Esophagus squamous epithelium (tissue), 5 donors: Measurements from ENCODE around the gene SPATA1. TPM values are rescaled to one million over a fixed set of nuclear protein-coding genes. Genes with fewer than 3 reads are reported as not detected.
A peak's percentile ranks its signal among the peaks of the same experiment; 100 is the strongest.

Source experiments
- DNase-seq: peaks from one replicate; lab custom pipeline; 2025; lab: John Stamatoyannopoulos, UW
- H3K27ac ChIP-seq, 4 donors: fragments of 200-600 bp; sonication (generic); one replicate each; pipeline ENCODE4 v1.5.1; 2016 to 2019; ENCODE audit warnings: mild to moderate bottlenecking in 1 of 4
- H3K27me3 ChIP-seq, 4 donors: fragments of 200-600 bp; sonication (generic); 1 replicate in 3 of 4; 2 replicates in 1 of 4; pipeline versions ENCODE4 v1.5.1 to v1.6.0; 2017 to 2021; ENCODE audit warnings: antibody characterized with exemption in 1 of 4
- H3K36me3 ChIP-seq, 3 donors: fragments of 200-600 bp; sonication (generic); one replicate each; pipeline ENCODE4 v1.5.1; 2016 to 2019
- H3K4me1 ChIP-seq, 3 donors: fragments of 200-600 bp; sonication (generic); one replicate each; pipeline ENCODE4 v1.5.1; 2017 to 2019
- H3K4me3 ChIP-seq, 4 donors: fragments of 200-600 bp; sonication (generic); 1 replicate in 3 of 4; 2 replicates in 1 of 4; pipeline ENCODE4 v1.5.1; 2016 to 2019; ENCODE audit warnings: mild to moderate bottlenecking in 2 of 4, moderate library complexity in 1 of 4
- H3K9me3 ChIP-seq, 3 donors: fragments of 200-600 bp; sonication (generic); one replicate each; pipeline ENCODE4 v1.5.1; 2016 to 2019
- POLR2A ChIP-seq, 4 donors: fragments of 450-650 bp; IDR thresholded peaks; one replicate each; pipeline ENCODE4 v1.6.1; 2017; ENCODE audit warnings: antibody characterized with exemption in 4 of 4, mild to moderate bottlenecking in 4 of 4, moderate library complexity in 3 of 4
- WGBS, 2 donors: methylation state at CpG; one replicate each; pipeline ENCODE4 v1.1.5; 2018; 5-methylcytosine and 5-hydroxymethylcytosine counted together
- intact Hi-C: fragments of 100-400 bp; cut with DNase I; formaldehyde crosslinking; loops from one replicate; pipeline ENCODE4 v1.15.0; 2022
- total RNA-seq, 4 donors: library from RNA; depleted of rRNA; stranded (reverse); fragments of >200 nt; gene quantifications; one replicate each; pipeline ENCODE4 v1.1.0, GENCODE V29; 2016
- TF ChIP-seq, protein P1 (sequence below), 6 experiments: fragments of 450-650 bp in 4 of 6; fragments of 200-600 bp in 2 of 6; sonication (generic) in 2 of 6; IDR thresholded peaks; one replicate each; pipeline ENCODE4 v1.5.1; 2016 to 2019; ENCODE audit warnings: antibody characterized with exemption in 6 of 6, mild to moderate bottlenecking in 4 of 6, moderate library complexity in 4 of 6
- donor health status: DM: yes; HTN: yes; CAD: no.

SPATA1 gene
- total RNA-seq, 4 donors from 2014 or later = 0.15 TPM; not detected in 3

DNA sequence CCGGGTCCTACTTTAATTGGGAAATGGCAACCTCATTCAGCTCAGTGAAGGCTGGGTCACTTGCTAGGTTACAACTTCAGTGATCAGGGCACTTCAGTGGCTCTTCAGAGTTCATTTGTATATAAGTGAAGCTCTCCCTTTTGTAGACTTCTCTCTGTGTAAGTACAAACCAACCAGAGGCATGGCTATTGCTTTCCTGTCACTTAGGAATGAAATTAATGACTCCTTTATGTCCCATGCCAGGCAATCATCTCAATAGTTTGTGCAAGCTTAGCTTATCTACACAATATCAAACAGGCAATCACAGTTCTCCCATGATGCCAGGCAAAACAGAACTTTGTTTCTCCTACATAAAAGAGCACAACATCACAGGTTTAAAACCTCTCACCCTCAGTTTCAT is 90.8 kb downstream of the SPATA1 start:
- intact Hi-C loops = no loop called here
- Histone ChIP-seq H3K4me3 (no peak overlapping the region), H3K9me3 (peaks cover 0 to 9% (median 0%) of the 10 kb centered on the region in 3 donors), H3K36me3 (no peaks in the 10 kb centered on the region), H3K27ac (no peak overlapping the region), H3K4me1 (peaks cover 0 to 3% (median 0%) of the 10 kb centered on the region in 3 donors), H3K27me3 (no peaks in the 10 kb centered on the region)
- no peak for DNase-seq
- TF ChIP-seq, protein P1, sequence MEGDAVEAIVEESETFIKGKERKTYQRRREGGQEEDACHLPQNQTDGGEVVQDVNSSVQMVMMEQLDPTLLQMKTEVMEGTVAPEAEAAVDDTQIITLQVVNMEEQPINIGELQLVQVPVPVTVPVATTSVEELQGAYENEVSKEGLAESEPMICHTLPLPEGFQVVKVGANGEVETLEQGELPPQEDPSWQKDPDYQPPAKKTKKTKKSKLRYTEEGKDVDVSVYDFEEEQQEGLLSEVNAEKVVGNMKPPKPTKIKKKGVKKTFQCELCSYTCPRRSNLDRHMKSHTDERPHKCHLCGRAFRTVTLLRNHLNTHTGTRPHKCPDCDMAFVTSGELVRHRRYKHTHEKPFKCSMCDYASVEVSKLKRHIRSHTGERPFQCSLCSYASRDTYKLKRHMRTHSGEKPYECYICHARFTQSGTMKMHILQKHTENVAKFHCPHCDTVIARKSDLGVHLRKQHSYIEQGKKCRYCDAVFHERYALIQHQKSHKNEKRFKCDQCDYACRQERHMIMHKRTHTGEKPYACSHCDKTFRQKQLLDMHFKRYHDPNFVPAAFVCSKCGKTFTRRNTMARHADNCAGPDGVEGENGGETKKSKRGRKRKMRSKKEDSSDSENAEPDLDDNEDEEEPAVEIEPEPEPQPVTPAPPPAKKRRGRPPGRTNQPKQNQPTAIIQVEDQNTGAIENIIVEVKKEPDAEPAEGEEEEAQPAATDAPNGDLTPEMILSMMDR (IDR thresholded peaks at IDR 0.05) = no peak
- TF ChIP-seq POLR2A (IDR thresholded peaks at IDR 0.05) = no peak
- 88 to 94% methylated on average over 1 of the region's 1 CpG for WGBS, 2 donors

DNA sequence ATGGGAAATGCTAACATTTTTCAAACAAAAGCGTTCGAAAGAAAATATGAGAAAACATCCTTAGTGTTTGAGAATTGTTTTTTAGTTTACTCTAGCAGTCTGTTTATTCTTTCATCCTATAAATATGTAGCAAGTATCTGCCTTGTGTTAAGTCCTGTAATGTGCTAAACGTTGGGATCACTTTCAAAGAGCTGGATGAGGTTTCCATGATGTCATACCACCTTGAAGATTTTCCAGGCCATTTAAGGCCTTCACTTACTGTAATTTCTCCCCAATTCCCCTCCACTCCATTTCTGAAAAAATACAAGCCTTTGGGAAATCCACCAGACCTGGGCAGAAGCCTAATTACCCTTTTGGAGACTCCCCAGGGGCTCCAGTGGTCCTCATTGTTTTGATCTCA is 92.2 kb downstream of the SPATA1 start:
- 71 to 78% methylated on average over 3 of the region's 3 CpGs for WGBS, 2 donors
- no peak overlapping the region for H3K4me3 ChIP-seq
- intact Hi-C loops = no loop called here
- H3K9me3 ChIP-seq = peaks cover 0 to 6% (median 0%) of the 10 kb centered on the region in 3 donors
- no peaks in the 10 kb centered on the region for H3K36me3 ChIP-seq
- no peaks in the 10 kb centered on the region for H3K27me3 ChIP-seq
- H3K4me1 ChIP-seq = peaks cover 0 to 3% (median 2%) of the 10 kb centered on the region in 3 donors
- H3K27ac ChIP-seq = no peak overlapping the region
- DNase-seq = no peak
- TF ChIP-seq POLR2A (IDR thresholded peaks at IDR 0.05) = no peak
- TF ChIP-seq, protein P1 (IDR thresholded peaks at IDR 0.05) = no peak

DNA sequence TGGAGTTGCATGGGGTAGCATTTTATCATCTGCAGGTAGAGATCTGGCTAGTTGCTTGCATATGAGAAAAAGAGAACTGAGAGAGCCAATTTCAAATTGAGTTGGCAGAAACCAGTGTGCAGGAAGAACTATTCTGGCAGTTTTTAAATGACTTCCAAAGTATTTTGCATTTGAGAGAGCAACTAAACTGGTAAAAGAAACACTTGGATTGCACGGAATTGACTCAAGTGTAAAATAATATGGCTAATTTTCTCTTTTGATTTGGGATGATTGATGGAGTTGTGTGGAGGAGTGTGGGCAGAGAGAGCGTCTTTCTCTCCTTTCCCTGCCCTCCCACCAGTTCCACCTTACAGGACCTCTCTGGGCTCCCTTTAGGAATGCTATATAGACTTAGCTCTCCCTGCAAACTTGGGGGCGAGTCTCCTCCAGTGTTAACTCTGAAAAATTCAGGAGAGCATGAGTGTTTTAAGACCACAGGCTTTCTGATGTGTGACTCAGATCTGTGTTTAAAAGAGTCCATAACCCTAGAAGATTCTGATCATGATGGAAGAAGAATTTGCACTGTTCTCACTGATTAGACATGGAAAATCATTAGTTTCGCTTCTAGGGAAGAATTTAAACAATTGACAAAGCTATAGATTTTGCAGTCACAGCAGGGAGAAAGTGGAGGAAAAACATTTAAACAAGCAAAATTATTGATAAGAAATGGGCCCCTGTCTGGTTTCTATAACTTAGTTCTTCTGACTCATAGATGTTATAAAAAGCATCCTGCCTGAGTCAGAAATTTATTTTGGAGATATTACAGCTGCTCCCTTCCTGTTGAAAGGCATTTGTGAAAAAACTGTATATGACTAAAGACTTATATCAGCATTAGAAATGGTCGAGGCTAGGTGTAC is 92.9 kb downstream of the SPATA1 start:
- H3K4me1 ChIP-seq = peaks cover 0 to 8% (median 3%) of the 10 kb centered on the region in 3 donors
- TF ChIP-seq, protein P1 (IDR thresholded peaks at IDR 0.05) = no peak
- TF ChIP-seq POLR2A (IDR thresholded peaks at IDR 0.05) = no peak
- H3K9me3 ChIP-seq = no peaks in the 10 kb centered on the region
- H3K36me3 ChIP-seq = no peaks in the 10 kb centered on the region
- no peaks in the 10 kb centered on the region for H3K27me3 ChIP-seq
- H3K4me3 ChIP-seq = no peak overlapping the region
- no peak for DNase-seq
- H3K27ac ChIP-seq = no peak overlapping the region
- intact Hi-C loops = no loop called here
- 37 to 57% methylated on average over 5 of the region's 5 CpGs for WGBS, 2 donors

DNA sequence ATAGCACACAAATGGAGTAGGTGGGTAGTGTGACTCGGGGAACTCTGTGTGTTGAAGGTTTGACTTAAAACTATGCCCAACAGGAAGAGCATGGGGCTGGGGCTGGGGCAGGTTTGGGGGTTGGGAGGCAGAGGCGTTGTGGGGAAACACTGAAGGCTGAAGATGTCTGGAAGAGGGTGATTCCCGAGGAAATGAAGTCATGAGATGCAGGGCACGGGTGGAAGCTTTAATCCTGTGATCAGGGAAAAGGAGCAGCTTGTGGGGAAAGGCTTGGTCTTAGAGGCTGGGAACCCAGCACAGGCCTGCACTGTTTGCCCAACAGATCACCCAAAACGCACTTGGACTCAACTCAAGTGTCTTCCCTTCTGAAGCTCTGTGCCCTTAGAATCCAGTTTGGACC is 94.6 kb downstream of the SPATA1 start:
- intact Hi-C loops = no loop called here
- WGBS, 2 donors = 80 to 88% methylated on average over 5 of the region's 5 CpGs
- no peak overlapping the region for H3K4me3 ChIP-seq
- DNase-seq = no peak
- H3K36me3 ChIP-seq = no peaks in the 10 kb centered on the region
- H3K27ac ChIP-seq = no peak overlapping the region
- peaks cover 0 to 17% (median 3%) of the 10 kb centered on the region in 3 donors for H3K4me1 ChIP-seq
- no peaks in the 10 kb centered on the region for H3K27me3 ChIP-seq
- peaks cover 0 to 8% (median 6%) of the 10 kb centered on the region in 3 donors for H3K9me3 ChIP-seq
- no peak for TF ChIP-seq POLR2A (IDR thresholded peaks at IDR 0.05)
- TF ChIP-seq, protein P1 (IDR thresholded peaks at IDR 0.05) = no peak

DNA sequence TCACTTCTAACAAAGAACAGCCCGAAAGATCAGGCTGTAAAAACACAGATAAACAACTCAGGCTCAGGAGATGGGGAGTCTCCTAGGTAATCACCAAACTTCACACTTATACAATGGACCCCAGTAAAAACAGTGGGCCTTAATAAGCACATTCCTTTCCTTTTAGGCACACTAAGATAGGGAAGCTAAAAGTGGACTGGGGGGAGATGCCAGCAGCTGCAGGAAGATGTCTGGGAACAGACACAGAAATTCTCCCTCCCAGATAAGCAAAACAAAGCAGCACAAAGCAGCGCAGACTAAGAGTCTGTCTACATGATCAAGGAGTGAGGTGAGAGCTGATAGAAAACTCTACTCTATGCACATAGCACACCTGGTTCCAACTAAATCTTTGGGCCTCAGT is 97.0 kb downstream of the SPATA1 start:
- Histone ChIP-seq H3K9me3 (peaks cover 0 to 8% (median 6%) of the 10 kb centered on the region in 3 donors), H3K4me1 (peaks cover 0 to 17% (median 3%) of the 10 kb centered on the region in 3 donors), H3K36me3 (no peaks in the 10 kb centered on the region), H3K27me3 (no peaks in the 10 kb centered on the region), H3K4me3 (peak overlapping the region in 1 of 4 donors; percentile 48), H3K27ac (peak overlapping the region in 3 of 4 donors; percentile 23 to 56 (median 53))
- 59 to 60% methylated on average over 2 of the region's 2 CpGs for whole genome bisulfite sequencing, 2 donors
- intact Hi-C loops = no loop called here
- no peak for DNase-seq
- TF ChIP-seq POLR2A (IDR thresholded peaks at IDR 0.05) = no peak
- TF ChIP-seq, protein P1 (IDR thresholded peaks at IDR 0.05) = no peak
